ENCODE data around the gene RAP1A.

DNA sequence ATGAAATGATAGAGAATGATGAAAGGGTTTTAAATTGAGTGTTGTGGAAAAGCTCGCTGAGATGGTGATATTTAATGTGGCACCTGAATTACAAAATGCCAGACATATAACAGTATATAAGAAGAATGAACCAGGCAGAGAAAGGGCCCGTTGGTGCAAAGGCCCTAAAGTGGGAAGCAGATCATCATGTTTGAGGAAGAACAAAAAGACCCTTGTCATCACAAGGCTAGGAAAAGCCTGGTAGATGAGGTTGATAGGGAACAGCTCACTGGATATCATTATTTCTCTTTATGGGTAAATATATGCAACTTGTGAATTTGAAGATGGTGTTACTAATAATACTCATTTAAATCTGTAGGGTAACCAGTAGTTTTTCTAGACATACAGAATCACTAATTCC is 11.0 kb downstream of the RAP1A start:
- TF ChIP-seq CTCF (IDR thresholded peaks at IDR 0.05) (no peak), EZH2phosphoT487 (IDR thresholded peaks at IDR 0.05; ENCODE audit: borderline replicate concordance, low read depth) (no peak)
